Lung (tissue), 12 donors: ENCODE data around the gene BTAF1. TPM values are rescaled to one million over a fixed set of nuclear protein-coding genes. Genes with fewer than 3 reads are reported as not detected.

Experiments
- ATAC-seq: fragments of 200-7000 bp; cut with Tn5 transposase; one replicate; pipeline ENCODE4 v1.9.1; 2020; ENCODE audit warnings: moderate number of reproducible peaks; ENCODE audit not compliant: insufficient read depth, low FRiP score
- DNase-seq, 3 donors: peaks; one replicate each; pipeline ENCODE4 v3.0.0-alpha.2; 2013 to 2017
- H3K27ac ChIP-seq, 2 donors: one replicate each; pipeline ENCODE4 v1.5.1; 2013; ENCODE audit warnings: mild to moderate bottlenecking in 2 of 2, moderate library complexity in 2 of 2, control low read depth in 1 of 2, inconsistent platforms in 1 of 2, low read depth in 1 of 2, low read length in 1 of 2
- H3K27me3 ChIP-seq, 3 donors: one replicate each; pipeline ENCODE4 v1.5.1; 2013; ENCODE audit warnings: low read length in 2 of 3; ENCODE audit not compliant: control insufficient read depth in 3 of 3, insufficient read depth in 3 of 3
- H3K36me3 ChIP-seq, 4 donors: one replicate each; pipeline ENCODE4 v1.5.1; 2013; ENCODE audit warnings: low read length in 4 of 4, mild to moderate bottlenecking in 1 of 4, moderate library complexity in 1 of 4; ENCODE audit not compliant: control insufficient read depth in 4 of 4, insufficient read depth in 4 of 4
- H3K4me1 ChIP-seq, 5 donors: one replicate each; pipeline ENCODE4 v1.5.1; 2013; ENCODE audit warnings: low read length in 5 of 5, mild to moderate bottlenecking in 2 of 5, moderate library complexity in 1 of 5; ENCODE audit not compliant: control insufficient read depth in 5 of 5, insufficient read depth in 5 of 5
- H3K4me3 ChIP-seq: one replicate; pipeline ENCODE4 v1.5.1; 2013; ENCODE audit warnings: mild to moderate bottlenecking, control low read depth, moderate library complexity
- H3K9ac ChIP-seq, 2 donors: one replicate each; pipeline ENCODE4 v1.5.1; 2013; ENCODE audit warnings: low read length in 2 of 2, control low read depth in 1 of 2; ENCODE audit not compliant: insufficient read depth in 1 of 2
- H3K9me3 ChIP-seq, 4 donors: one replicate each; pipeline ENCODE4 v1.5.1; 2013; ENCODE audit warnings: low read length in 3 of 4, mild to moderate bottlenecking in 1 of 4, moderate library complexity in 1 of 4; ENCODE audit not compliant: control insufficient read depth in 4 of 4, insufficient read depth in 3 of 4
- WGBS, 2 donors: extraction: QIAGEN DNeasy Blood & Tissue Kit; methylation state at CpG; one replicate each; pipeline ENCODE4 v1.1.7; 2013; 5-methylcytosine and 5-hydroxymethylcytosine counted together
- polyA plus RNA-seq, 2 donors: library from polyadenylated mRNA; stranded (reverse); fragments of 200-250 nt; gene quantifications; one replicate each; pipeline ENCODE4 v1.2.1, GENCODE V29; 2013
- total RNA-seq, 2 donors: library from RNA; depleted of rRNA in 1 of 2; stranded (reverse); fragments of >200 nt in 1 of 2; gene quantifications; one replicate each; pipeline ENCODE4 v1.2.1, GENCODE V29; 2014 to 2021
- TF ChIP-seq, protein P1 (sequence below): IDR thresholded peaks from 2 replicates; pipeline ENCODE4 v1.5.1; 2012; ENCODE audit warnings: mild to moderate bottlenecking; ENCODE audit errors: control extremely low read depth, extremely low read depth
- donor health status: control.
- donor health status: control.
- donor health status: Bipolar disorder and iron deficiency.
- donor health status: healthy.
- donor health status: DM: yes; HTN: yes; CAD: no.

The BTAF1 gene
- total and polyA plus RNA-seq, 4 donors = 8.5 to 80.0 (median 20.2) TPM

DNA sequence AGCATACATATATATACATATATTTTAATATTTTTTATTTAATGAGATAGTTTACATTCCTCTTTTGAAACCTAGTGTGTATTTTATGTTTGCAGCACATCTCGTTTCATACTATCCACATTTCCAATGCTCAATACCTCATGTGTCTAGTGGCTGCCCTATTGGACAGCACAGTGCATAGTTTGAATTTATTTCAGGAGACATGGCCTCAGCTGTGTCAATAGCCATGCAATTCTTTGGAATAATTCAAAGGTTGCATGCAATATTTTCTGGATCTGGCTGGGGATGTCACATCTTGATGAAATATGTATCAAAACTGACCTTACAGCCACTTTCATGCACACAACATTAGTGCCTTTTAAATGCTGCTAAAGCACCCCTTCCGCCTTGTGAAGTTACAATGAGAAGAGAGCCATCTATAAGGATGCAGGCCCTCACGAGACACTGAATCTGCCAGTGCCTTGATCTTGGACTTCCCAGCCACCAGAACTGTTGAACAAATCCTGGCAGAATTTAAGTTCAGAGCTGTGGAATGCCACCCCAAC is 27.3 kb upstream of the BTAF1 start:
- no peaks in the 10 kb centered on the region for H3K36me3 ChIP-seq
- ATAC-seq = no peak
- H3K27me3 ChIP-seq = no peaks in the 10 kb centered on the region
- H3K9me3 ChIP-seq = no peaks in the 10 kb centered on the region
- no peak overlapping the region for H3K27ac ChIP-seq
- no peak overlapping the region for H3K4me3 ChIP-seq
- no peak overlapping the region for H3K9ac ChIP-seq
- H3K4me1 ChIP-seq = peaks cover 0 to 2% (median 0%) of the 10 kb centered on the region in 5 donors
- 93 to 97% methylated on average over 3 of the region's 3 CpGs for WGBS, 2 donors
- no peak for DNase-seq
- TF ChIP-seq, protein P1, sequence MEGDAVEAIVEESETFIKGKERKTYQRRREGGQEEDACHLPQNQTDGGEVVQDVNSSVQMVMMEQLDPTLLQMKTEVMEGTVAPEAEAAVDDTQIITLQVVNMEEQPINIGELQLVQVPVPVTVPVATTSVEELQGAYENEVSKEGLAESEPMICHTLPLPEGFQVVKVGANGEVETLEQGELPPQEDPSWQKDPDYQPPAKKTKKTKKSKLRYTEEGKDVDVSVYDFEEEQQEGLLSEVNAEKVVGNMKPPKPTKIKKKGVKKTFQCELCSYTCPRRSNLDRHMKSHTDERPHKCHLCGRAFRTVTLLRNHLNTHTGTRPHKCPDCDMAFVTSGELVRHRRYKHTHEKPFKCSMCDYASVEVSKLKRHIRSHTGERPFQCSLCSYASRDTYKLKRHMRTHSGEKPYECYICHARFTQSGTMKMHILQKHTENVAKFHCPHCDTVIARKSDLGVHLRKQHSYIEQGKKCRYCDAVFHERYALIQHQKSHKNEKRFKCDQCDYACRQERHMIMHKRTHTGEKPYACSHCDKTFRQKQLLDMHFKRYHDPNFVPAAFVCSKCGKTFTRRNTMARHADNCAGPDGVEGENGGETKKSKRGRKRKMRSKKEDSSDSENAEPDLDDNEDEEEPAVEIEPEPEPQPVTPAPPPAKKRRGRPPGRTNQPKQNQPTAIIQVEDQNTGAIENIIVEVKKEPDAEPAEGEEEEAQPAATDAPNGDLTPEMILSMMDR = no peak

DNA sequence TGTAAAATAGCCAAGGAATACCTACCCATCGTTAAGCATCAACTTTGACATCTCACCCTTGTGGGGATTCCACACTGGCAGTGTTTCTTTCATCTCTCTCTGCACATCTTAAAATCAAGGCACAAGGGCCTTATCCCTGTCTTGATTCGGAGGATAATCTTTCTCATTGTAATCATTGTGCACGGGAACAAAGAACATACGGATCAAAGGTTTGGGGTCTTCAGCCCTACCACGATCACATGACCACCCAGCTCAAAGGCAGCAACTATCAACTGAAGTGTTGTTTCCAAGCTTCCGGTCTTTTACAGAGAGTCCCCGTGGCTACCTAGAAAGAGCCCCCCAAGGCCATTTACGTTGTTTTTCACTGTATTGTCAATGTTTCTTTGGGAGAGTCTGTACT is 26.1 kb upstream of the BTAF1 start:
- 75 to 81% methylated on average over 8 of the region's 8 CpGs for WGBS, 2 donors
- Histone ChIP-seq H3K4me1 (no peaks in the 10 kb centered on the region), H3K9me3 (no peaks in the 10 kb centered on the region), H3K27ac (no peak overlapping the region), H3K36me3 (no peaks in the 10 kb centered on the region), H3K4me3 (no peak overlapping the region), H3K27me3 (no peaks in the 10 kb centered on the region), H3K9ac (no peak overlapping the region)
- TF ChIP-seq, protein P1 = no peak
- ATAC-seq (no peak), DNase-seq (no peak)

DNA sequence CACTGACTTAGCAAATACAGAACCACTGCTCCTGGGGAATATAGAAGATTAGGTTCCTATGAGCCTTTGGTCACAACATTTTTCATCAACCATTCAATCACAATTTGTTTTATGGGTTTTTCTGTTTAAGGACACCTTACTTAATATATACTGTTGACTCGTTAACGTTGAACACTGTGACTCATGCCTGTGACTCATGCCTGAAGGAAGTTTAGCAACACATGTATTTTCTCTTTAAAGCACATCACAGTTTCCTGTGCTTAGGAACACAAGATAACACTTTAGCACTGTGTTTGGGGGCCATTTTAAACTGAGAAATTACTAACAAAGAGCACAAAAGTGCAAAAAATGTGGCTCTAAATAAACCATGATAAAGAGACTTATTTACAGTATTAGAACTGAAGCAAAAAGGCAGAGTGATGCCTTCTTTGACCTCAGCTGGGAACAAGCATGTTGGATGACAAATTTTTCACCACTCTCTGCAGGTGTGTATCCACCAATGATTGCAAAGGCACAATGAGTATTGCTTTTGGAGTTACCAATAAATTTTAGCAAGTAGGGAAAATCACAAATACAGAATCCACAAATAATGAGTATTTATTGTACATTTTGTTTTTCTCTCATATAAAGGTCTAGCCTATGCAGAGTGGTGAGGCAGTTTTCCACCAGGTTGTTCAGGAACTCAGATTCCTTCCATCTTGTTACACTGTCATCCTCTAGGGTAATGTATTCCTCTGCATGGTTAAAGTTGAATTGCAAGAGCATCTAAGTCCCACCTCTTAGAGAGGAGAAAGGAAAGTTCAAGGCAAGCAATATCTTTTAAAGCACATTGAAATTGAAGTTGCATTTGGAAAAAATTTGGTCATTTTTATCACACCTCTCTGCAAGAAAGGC is 21.5 kb upstream of the BTAF1 start:
- H3K9me3 ChIP-seq = no peaks in the 10 kb centered on the region
- H3K36me3 ChIP-seq = peaks cover 0 to 4% (median 0%) of the 10 kb centered on the region in 4 donors
- TF ChIP-seq, protein P1 = no peak
- H3K4me1 ChIP-seq = peaks cover 0 to under 1% (median under 1%) of the 10 kb centered on the region in 5 donors
- peak; percentile 91 for ATAC-seq
- no peaks in the 10 kb centered on the region for H3K27me3 ChIP-seq
- no peak for DNase-seq
- H3K4me3 ChIP-seq = no peak overlapping the region
- 0 to 6% methylated on average over 2 of the region's 2 CpGs for WGBS, 2 donors
- peak overlapping the region in 1 of 2 donors; percentile 9 for H3K27ac ChIP-seq
- no peak overlapping the region for H3K9ac ChIP-seq
